ENCODE results near the gene GAK.

The GAK gene

DNA sequence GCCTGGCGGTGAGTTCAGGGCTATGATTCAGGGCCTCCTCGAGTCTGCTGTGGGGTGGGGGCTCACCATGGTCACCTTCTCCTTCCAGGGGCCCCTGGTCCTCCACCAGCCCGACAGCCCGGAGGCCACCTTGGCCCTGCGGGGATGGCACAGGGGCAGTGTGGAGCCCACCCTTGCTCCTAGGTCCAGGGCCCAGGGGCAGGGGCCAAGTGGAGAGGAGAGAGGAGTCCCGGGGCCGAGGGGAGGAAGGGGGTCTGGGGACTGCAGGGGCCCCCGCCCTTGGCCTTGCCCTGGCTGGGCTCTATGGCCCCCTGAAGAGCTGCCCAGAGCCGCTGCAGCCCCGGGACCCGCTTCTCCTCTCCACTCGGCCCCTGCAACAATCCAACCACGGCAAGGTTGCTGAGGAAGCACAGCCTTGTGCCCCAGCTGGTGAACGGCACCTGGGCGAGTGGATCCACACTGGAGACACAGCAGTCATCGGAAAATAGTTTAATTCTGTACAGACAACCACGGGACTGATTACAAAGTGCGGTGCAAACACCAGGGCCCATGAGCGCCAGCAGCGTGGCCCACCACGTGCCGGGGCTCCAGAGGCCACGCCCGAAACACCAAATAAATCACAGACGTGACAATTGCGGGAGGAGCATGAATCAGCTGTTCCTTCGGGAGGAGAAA lies 83.2 kb downstream of the GAK start:
- CTCF ChIA-PET = no interaction called here
- TF ChIP-seq, protein P1, sequence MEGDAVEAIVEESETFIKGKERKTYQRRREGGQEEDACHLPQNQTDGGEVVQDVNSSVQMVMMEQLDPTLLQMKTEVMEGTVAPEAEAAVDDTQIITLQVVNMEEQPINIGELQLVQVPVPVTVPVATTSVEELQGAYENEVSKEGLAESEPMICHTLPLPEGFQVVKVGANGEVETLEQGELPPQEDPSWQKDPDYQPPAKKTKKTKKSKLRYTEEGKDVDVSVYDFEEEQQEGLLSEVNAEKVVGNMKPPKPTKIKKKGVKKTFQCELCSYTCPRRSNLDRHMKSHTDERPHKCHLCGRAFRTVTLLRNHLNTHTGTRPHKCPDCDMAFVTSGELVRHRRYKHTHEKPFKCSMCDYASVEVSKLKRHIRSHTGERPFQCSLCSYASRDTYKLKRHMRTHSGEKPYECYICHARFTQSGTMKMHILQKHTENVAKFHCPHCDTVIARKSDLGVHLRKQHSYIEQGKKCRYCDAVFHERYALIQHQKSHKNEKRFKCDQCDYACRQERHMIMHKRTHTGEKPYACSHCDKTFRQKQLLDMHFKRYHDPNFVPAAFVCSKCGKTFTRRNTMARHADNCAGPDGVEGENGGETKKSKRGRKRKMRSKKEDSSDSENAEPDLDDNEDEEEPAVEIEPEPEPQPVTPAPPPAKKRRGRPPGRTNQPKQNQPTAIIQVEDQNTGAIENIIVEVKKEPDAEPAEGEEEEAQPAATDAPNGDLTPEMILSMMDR (conservative IDR thresholded peaks at IDR 0.05; ENCODE audit: low read depth) = no peak
- POLR2A ChIA-PET (ENCODE audit: low non-redundant PET) = no interaction called here
- no peak for DNase-seq (ENCODE audit: low spot score)
- H3K27ac ChIP-seq = no peak overlapping the region

DNA sequence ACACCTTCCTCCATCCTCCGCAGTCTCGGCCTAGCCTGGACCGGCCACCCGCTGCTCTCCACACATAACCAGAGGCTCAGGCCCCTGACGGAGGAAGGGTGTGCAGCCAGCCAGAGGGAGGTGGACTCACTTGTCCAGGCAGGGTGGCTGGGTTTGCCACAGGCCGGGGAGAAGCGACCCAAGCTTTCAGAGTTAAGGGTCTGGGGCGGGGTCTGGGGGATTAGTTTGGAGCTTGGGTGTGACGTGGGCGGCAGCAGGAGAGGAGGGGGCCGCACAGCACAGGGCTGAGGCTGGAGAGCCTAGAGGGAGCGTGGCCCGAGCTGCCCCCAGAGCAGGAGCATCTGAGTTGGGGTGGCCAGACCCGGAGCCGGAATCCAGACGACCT lies 83.8 kb downstream of the GAK start:
- no peak for DNase-seq (ENCODE audit: low spot score)
- TF ChIP-seq, protein P1 (conservative IDR thresholded peaks at IDR 0.05; ENCODE audit: low read depth) = no peak
- POLR2A ChIA-PET (ENCODE audit: low non-redundant PET) = no interaction called here
- CTCF ChIA-PET = no interaction called here
- no peak overlapping the region for H3K27ac ChIP-seq

DNA sequence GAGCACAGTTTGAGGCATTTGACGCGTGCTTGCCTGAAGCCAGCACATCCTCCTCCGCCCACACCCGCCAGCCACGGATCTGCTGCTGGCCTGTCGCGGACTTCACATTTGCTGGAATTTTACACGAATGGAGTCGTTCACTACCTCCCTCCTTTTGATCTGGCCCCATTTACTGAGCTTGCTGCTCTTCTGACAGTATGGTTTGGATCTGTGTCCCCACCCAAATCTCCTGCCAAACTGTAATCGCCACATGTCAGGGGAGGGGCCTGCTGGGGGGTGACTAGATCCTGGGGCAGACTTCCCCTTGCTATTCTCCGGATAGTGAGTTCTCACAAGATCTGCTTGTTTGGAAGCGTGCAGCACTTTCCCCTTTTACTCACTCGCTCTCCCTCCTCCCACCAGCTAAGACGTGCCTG lies 86.3 kb downstream of the GAK start:
- POLR2A ChIA-PET (ENCODE audit: low non-redundant PET) = no interaction called here

DNA sequence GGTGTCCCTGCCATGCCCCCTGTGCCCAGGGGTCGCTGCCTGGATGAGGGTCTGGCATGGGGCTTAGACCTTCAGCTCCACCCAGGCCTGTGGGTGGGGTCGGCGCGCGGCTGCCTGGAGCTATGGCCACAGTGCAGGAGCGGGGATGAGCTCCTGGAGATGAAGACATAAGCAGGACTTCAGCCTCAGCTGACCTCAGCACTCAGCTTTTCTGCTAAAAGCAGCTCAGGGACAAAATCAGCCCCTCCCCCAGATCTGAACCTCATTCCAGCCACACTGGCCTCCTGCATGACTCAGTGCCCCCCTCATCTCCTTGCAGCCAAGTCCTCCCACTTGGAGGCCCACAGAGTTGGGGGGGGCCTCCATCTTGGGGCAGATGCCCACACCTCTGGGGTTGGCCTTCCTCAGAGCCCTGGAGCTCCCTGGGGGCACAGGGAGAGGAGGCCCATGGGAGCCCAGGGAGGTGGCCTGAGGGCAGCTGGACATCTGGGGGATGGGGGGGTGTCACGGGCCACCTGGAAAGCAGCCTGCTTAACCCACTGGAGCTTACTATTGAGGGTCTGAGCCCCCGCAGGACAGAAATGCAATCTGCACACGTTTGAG lies 86.8 kb downstream of the GAK start:
- ChIA-PET POLR2A (ENCODE audit: low non-redundant PET) (no interaction called here), CTCF (interaction anchor here (0.7 kb wide), 1 partner anchor 16 kb away, joined by 3 read pairs; no protein-coding TSS in a partner anchor)
- H3K27ac ChIP-seq = no peak overlapping the region
- DNase-seq (ENCODE audit: low spot score) = no peak
- TF ChIP-seq, protein P1 (conservative IDR thresholded peaks at IDR 0.05; ENCODE audit: low read depth) = no peak

More for the DNA sequence above, 86.3 kb downstream of the GAK start:
- TF ChIP-seq, protein P1 (conservative IDR thresholded peaks at IDR 0.05; ENCODE audit: low read depth) = no peak
- no peak overlapping the region for H3K27ac ChIP-seq
- CTCF ChIA-PET = interaction anchor here (0.7 kb wide), 1 partner anchor 16 kb away, joined by 3 read pairs; no protein-coding TSS in a partner anchor
- no peak for DNase-seq (ENCODE audit: low spot score)

DNA sequence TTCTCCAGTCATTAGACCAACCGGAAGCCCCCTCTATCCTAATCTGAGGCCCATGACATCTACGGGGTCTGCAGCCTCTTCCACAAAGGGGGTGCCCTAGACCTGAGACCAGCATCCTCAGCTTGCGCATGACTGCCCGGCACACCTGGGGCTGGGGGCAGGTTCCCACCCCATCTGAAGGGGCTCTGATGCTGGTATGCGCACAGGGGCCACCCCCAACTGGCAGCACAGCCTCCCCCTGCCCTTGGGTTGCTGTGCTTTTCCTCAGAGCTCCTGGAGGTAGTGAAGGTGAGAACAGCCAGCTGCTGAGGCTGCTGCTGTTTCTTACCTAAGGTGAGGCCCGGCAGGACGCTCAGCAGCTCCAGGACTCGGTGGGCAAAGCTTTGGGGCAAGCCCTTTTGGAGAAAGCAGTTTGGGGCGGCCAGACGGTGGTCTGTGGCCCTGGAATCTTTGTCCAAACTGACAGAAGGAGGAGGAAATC lies 87.3 kb downstream of the GAK start:
- H3K27ac ChIP-seq = no peak overlapping the region
- CTCF ChIA-PET = no interaction called here
- no peak for DNase-seq (ENCODE audit: low spot score)
- POLR2A ChIA-PET (ENCODE audit: low non-redundant PET) = no interaction called here
- TF ChIP-seq, protein P1 (conservative IDR thresholded peaks at IDR 0.05; ENCODE audit: low read depth) = no peak

DNA sequence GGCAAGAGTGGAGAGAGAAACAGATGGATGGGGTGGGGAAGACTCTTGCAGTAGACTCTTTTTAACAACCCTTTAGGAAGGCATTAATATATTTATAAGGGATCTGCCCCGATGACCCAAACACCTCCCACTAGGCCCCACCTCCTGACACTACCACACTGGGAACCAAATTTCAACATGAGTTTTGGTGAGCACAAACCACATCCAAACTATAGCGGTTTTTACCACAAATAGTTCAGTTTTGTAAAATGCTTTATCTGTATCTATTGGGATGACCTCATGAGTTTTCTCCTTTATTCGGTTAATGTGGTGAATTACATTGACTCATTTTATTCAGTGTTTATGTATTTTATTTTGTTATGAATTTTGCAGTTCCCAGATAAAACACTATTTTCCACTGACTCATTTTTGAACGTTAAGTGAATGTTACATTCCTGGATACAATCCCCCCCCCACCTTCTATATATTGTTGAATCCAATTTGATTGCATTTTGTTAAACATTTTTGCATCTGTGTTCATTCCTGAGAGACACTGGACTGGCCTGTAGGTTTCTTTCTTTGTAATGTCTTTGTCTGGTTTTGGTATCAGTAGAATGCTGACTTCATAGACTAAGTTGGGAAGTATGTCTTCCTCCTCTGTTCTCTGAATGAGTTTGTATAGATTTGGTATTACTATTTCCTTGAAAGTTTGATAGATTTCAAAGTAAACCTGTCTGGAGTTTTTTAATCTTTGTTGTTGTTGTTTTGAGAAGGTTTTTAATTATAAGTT lies 92.3 kb downstream of the GAK start:
- CTCF ChIA-PET = interaction anchor here (0.7 kb wide), 2 partner anchors 25 to 42 kb away, joined by 4 read pairs; no protein-coding TSS in a partner anchor
- TF ChIP-seq, protein P1 (conservative IDR thresholded peaks at IDR 0.05; ENCODE audit: low read depth) = no peak
- H3K27ac ChIP-seq = no peak overlapping the region

More for the DNA sequence above, 92.3 kb downstream of the GAK start:
- DNase-seq (ENCODE audit: low spot score) = no peak
- POLR2A ChIA-PET (ENCODE audit: low non-redundant PET) = no interaction called here
